NCI-H146 treated with DMSO at 0.1 percent for 48 hours (cell line): ENCODE measurements around the gene PALD1.

ENCODE experiments used
- DNase-seq: peaks from one replicate; lab custom pipeline; 2025; ENCODE audit not compliant: unreplicated experiment; lab: John Stamatoyannopoulos, UW

Gene PALD1

GRCh38 chr10:70504521-70505358, 26.2 kb downstream of the PALD1 start:
- DNase-seq: no peak

- no peak for DNase-seq
Observed at GRCh38 chr10:70505908-70506307, 27.3 kb downstream of the PALD1 start.

GRCh38 chr10:70507966-70508365, 29.4 kb downstream of the PALD1 start:
- no peak for DNase-seq

DNA sequence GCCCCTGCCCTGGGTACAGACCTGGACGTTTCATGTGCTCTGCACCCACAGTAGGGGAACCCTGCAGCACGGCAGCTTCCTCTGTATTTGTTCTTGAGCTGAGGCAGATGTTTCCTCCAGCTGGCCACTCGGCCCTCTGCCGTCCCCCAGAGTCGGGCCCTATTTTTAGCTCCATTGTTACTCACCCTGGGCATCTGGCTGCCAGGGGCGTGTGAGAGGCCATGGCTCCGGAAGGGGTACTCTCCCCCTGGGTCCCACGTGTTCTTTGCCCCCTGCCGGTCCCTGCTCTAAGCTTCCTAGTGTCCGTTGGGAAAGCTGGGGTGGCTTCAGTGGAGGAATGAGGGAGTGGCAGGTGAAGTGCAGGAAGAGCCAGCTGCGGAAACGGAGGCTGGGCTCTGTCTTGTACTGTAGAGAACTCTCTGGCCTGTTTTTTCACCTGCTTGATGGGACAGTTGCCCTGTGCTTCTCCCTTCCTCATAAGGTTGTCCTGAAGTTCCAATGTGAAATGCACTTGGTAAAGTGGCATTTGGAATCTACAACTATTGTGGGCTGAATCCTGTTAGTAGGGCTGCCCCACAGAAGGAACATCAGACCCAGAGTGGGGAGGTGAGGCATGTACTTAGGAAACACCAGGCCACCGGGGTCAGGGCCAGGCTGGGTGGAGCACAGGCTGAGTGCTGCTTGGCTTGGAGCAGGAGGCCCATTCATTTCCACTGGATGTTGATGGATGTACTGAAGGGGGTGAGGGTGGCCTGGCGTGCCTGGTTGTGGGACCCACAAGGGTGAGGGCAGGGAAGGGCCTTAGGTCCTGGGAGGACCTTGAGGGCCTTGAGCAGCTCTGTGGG, 30.6 kb downstream of the PALD1 start:
- peak; percentile 86 for DNase-seq

- DNase-seq: no peak
Observed at GRCh38 chr10:70509757-70510147, 31.2 kb downstream of the PALD1 start.

DNA sequence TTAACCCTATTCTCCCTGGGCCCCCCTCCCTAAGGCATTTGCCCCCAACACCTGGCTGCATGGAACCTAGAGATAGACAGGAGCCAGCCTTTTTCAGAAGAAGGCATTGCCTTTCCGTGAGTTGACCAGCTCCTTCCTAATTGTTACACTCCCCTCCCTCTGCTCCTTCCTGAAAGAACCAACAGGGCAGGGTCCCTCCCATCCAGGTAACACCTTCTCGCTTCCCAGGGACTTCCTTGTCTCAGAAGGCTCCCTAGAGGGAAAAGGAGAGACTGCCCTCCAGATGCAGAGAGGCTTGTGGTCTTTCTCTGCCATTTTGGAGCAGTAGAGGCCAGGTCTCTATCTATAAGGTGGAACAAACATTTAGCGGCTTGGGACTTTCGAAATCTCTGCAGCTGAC, 31.9 kb downstream of the PALD1 start:
- DNase-seq: no peak

DNA sequence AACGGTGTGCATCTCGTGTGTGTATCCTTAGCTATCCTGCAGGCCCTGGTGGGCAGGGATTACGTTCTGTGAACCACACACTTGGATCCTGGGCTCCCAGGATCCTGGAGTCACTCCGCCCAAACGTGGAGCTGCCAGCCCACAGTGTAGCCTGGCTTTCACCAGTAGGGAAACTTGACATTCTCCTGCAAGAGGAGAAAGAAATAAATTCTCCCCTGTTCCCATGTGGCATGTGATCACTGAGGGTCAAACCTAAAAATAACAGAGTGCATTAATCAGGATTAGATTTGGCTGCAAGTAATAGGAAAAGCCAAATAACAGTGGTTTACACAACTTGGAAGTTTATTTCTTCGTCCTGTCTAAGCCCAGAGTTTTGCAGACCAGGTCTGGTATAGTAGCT, 32.3 kb downstream of the PALD1 start:
- no peak for DNase-seq

- DNase-seq: no peak
Observed at GRCh38 chr10:70512149-70512639, 33.6 kb downstream of the PALD1 start.

GRCh38 chr10:70513848-70514309, 35.3 kb downstream of the PALD1 start:
- no peak for DNase-seq

DNA sequence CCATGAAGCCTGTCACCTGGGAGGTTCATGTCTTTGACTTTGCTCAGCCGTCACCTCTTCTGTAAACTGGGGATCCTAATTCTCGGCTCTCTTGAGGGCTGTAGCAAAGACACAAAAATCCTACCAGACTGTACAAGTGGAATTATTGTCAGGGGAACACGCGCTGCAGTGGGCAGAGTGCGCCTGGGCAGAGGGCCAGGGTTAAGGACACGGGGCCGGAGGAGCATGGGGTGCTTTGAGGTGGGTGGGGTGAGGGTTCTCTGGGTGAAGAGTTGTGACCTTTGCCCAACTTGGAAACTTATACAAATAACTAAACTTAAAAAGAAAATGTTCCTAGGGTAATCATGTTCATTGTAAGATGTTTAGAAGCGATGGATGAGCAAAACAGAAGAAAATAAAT, 36.0 kb downstream of the PALD1 start:
- DNase-seq: no peak

- no peak for DNase-seq
Observed at GRCh38 chr10:70515035-70515667, 36.6 kb downstream of the PALD1 start.

GRCh38 chr10:70518695-70519094, 40.1 kb downstream of the PALD1 start:
- DNase-seq: no peak

- DNase-seq: no peak
Observed at GRCh38 chr10:70523057-70523456, 44.5 kb downstream of the PALD1 start.

- DNase-seq: no peak
Observed at GRCh38 chr10:70523549-70523948, 45.0 kb downstream of the PALD1 start.

DNA sequence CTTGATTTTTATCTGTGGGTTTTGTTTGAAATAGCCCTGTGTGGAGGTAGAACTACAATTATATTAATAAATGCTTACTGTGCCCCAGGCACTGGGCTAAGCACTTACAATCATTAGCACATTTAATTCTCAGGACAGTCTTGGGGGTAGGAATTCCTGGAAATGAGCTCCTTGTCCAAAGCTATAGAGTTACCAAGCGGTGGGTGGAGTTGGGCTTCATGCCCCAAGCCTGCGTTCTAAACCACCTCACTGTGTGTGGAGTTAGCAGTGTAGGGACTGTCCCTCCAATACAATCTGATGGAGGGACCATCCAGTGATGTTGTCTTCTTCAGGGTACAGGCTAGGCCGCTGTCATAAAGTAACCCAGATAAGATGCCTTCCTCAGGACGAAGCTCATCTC, 49.7 kb downstream of the PALD1 start:
- no peak for DNase-seq

GRCh38 chr10:70528741-70529362, 50.3 kb downstream of the PALD1 start:
- DNase-seq: no peak

GRCh38 chr10:70529848-70530247, 51.3 kb downstream of the PALD1 start:
- DNase-seq: no peak

DNA sequence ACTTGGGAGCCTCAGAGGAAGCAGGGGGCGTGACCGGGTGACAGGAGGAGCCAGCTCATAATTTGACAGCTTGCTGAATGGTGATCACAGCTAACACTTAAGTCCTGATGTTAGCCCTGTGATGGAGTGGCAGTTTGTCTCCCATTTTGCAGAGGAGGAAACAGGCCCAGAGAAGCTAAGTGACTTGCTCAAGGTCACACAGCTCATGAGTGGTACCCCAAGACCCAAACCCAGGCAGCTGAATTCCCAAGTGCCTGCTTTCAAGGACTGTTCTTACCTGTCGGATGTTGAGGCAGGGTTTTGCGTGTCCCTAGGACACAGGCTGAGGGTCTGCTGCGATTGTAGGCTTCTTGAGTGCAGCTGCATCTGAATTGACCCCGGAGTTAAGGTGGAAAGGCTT, 51.7 kb downstream of the PALD1 start:
- DNase-seq: no peak

DNA sequence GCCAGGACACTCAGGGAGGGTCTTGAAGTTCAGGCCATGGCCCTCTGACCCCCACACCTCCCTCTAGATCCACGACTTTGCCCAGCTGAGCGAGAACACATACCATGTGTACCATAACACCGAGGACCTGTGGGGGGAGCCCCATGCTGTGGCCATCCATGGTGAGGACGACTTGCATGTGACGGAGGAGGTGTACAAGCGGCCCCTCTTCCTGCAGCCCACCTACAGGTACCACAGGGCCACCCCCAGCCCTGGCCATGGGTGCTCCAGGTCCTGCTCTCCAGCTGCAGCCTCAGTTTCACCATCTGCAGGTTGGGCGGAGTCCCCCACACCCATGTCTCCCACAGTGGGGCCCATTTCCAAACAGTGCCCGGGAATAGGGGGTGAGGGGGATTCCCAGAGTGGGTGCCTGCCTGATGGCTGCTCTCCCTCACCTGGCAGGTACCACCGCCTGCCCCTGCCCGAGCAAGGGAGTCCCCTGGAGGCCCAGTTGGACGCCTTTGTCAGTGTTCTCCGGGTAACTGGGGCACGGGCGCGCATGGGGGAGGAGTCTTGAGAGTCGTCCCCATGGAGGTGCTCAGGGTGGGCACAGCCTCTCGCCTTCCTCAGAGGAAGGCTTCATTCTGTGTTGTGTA, 54.1 kb downstream of the PALD1 start:
- DNase-seq: no peak

DNA sequence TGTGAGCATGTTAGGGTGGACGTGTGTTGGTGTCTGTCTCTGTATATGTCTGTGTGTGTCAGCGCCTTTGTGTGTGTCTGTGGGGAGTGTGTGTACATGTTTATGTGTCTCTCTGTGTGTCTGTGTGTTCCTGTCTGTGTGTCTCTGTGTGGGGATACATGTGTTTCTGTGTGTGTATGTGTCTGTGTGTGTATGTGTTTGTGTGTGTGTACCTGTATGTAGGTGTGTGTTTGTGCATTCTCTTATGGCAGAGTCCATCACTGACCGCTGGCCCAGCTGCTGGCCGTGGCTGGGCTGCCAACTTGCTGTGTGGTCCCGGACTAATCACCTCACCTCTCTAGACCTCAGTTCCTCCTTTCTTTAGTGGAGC, 54.6 kb downstream of the PALD1 start:
- DNase-seq: no peak

GRCh38 chr10:70534281-70534680, 55.7 kb downstream of the PALD1 start:
- DNase-seq: no peak
